ENCODE measurements around the gene SGO1. TPM values are rescaled to one million over a fixed set of nuclear protein-coding genes. Genes with fewer than 3 reads are reported as not detected.
A peak's percentile ranks its signal among the peaks of the same experiment; 100 is the strongest.

SGO1 gene
- total RNA-seq, 8 experiments from 2014 or later = 0.43 to 15.8 (median 1.4) TPM

DNA sequence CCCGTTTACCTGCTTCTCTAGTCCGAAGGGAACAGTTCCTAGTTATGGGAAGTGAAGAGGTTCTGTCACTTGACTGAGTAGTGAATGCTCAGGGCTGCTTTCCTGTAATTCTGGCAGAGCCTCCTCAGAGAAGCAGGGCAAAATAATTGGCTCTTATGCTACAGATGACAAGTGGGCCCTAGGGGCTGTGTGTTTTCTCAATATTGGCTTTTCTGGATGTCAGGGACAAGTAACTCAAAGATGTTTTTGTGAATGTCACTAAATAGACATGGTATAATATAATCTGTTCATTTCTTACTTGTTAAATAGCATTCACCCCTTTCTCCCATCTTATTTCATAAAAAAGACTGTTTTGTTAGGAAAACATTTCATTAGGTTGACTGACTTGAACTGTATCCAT, 40.1 kb downstream of the SGO1 start:
- ATAC-seq (replicated peaks in 6 of 8) = no peak
- H3K4me1 ChIP-seq (replicated peaks in 1 of 2) = peaks cover 7 to 8% of the 10 kb centered on the region in 2 donors
- WGBS, 10 experiments = 40 to 100% (median 83%) methylated on average over 1 to 2 of the region's 2 CpGs; no CpG with 5 or more reads in 3 of the 10 experiments
- in situ Hi-C loops (cut with MboI; ENCODE audit: low pct_unique_long_range_greater_than_20kb in 2 of 9, low sequenced_read_pairs in 9 of 9, unreplicated experiment in 9 of 9) = no loop called here
- no peak overlapping the region for H3K4me3 ChIP-seq
- no peak overlapping the region for H3K27ac ChIP-seq

DNA sequence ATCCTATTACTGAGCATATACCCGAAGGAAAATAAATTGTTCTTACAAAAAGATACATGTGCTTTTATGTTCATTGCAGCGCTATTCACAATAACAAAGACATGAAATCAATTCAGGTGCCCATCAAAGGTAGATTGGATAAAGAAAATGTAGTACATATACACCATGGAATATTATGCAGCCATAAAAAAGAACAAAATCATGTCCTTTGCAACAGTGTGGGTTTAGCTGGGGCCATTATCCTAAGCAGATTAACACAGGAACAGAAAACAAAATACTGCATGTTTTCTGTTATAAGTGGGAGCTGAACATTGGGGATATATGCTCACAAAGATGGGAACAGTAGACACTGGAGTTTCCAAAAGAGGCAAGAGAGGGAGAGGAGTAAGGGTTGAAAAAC, 42.5 kb downstream of the SGO1 start:
- 57 to 100% (median 97%) methylated on average over 1 to 2 of the region's 2 CpGs for WGBS, 10 experiments
- ATAC-seq (replicated peaks in 6 of 8) = no peak
- Histone ChIP-seq H3K27ac (no peak overlapping the region), H3K4me3 (no peak overlapping the region), H3K4me1 (replicated peaks in 1 of 2) (peaks cover 7 to 8% of the 10 kb centered on the region in 2 donors)
- in situ Hi-C loops (cut with MboI; ENCODE audit: low pct_unique_long_range_greater_than_20kb in 2 of 9, low sequenced_read_pairs in 9 of 9, unreplicated experiment in 9 of 9) = no loop called here

GRCh38 chr3:20142517-20142916, 43.5 kb downstream of the SGO1 start:
- Histone ChIP-seq H3K4me3 (no peak overlapping the region), H3K4me1 (replicated peaks in 1 of 2) (peaks cover 7 to 8% of the 10 kb centered on the region in 2 donors), H3K27ac (no peak overlapping the region)
- ATAC-seq (replicated peaks in 6 of 8) = no peak
- in situ Hi-C loops (cut with MboI; ENCODE audit: low pct_unique_long_range_greater_than_20kb in 2 of 9, low sequenced_read_pairs in 9 of 9, unreplicated experiment in 9 of 9) = no loop called here
- WGBS, 10 experiments = 78 to 100% (median 100%) methylated on average over 1 to 4 of the region's 4 CpGs; no CpG with 5 or more reads in 3 of the 10 experiments

GRCh38 chr3:20141851-20142250, 44.2 kb downstream of the SGO1 start:
- WGBS, 10 experiments = 0 to 35% (median 5%) methylated on average over 1 to 7 of the region's 7 CpGs; no CpG with 5 or more reads in 2 of the 10 experiments
- Histone ChIP-seq H3K4me3 (no peak overlapping the region), H3K27ac (no peak overlapping the region), H3K4me1 (replicated peaks in 1 of 2) (peaks cover 7 to 8% of the 10 kb centered on the region in 2 donors)
- peak in 6 of 8 experiments; percentile 78 to 100 (median 100) for ATAC-seq (replicated peaks in 6 of 8)
- in situ Hi-C loops (cut with MboI; ENCODE audit: low pct_unique_long_range_greater_than_20kb in 2 of 9, low sequenced_read_pairs in 9 of 9, unreplicated experiment in 9 of 9) = no loop called here

GRCh38 chr3:20141316-20141715, 44.7 kb downstream of the SGO1 start:
- H3K4me1 ChIP-seq (replicated peaks in 1 of 2) = peaks cover 7 to 8% of the 10 kb centered on the region in 2 donors
- 13 to 69% (median 40%) methylated on average over 1 to 2 of the region's 2 CpGs for WGBS, 10 experiments
- peak in 4 of 8 experiments; percentile 8 to 78 (median 30) for ATAC-seq (replicated peaks in 6 of 8)
- in situ Hi-C loops (cut with MboI; ENCODE audit: low pct_unique_long_range_greater_than_20kb in 2 of 9, low sequenced_read_pairs in 9 of 9, unreplicated experiment in 9 of 9) = no loop called here
- H3K4me3 ChIP-seq = no peak overlapping the region
- H3K27ac ChIP-seq = no peak overlapping the region

DNA sequence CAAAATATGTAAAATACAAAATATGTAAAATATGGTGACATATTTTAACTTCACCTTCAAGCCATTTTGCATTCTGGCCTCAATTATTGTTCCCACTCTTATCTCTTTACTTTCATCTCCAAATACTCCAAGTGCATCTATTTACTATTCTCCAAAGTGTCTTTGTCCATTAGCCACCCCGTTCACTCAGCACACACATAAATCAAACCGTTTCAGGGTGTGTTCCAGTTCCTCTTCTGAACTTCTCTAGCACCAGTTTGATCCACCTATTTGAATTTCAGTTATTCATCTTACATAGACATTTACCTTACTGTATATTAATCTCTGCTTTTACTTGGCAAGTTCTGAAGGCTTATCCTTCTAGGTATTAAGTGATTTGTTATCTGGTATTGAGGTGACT, 45.1 kb downstream of the SGO1 start:
- H3K4me3 ChIP-seq = no peak overlapping the region
- H3K27ac ChIP-seq = no peak overlapping the region
- in situ Hi-C loops (cut with MboI; ENCODE audit: low pct_unique_long_range_greater_than_20kb in 2 of 9, low sequenced_read_pairs in 9 of 9, unreplicated experiment in 9 of 9) = no loop called here
- peaks cover 7% of the 10 kb centered on the region in 2 donors for H3K4me1 ChIP-seq (replicated peaks in 1 of 2)
- WGBS, 10 experiments = 6 to 75% (median 61%) methylated on average over 2 of the region's 2 CpGs
- peak in 1 of 8 experiments; percentile 24 for ATAC-seq (replicated peaks in 6 of 8)

GRCh38 chr3:20137647-20138046, 48.4 kb downstream of the SGO1 start:
- in situ Hi-C loops (cut with MboI; ENCODE audit: low pct_unique_long_range_greater_than_20kb in 2 of 9, low sequenced_read_pairs in 9 of 9, unreplicated experiment in 9 of 9) = no loop called here
- Histone ChIP-seq H3K4me3 (no peak overlapping the region), H3K4me1 (replicated peaks in 1 of 2) (peaks cover 4% of the 10 kb centered on the region in 2 donors), H3K27ac (no peak overlapping the region)
- no peak for ATAC-seq (replicated peaks in 6 of 8)
- 0 to 100% (median 85%) methylated on average over 1 to 4 of the region's 4 CpGs; no CpG with 5 or more reads in 4 of the 10 experiments for WGBS, 10 experiments

DNA sequence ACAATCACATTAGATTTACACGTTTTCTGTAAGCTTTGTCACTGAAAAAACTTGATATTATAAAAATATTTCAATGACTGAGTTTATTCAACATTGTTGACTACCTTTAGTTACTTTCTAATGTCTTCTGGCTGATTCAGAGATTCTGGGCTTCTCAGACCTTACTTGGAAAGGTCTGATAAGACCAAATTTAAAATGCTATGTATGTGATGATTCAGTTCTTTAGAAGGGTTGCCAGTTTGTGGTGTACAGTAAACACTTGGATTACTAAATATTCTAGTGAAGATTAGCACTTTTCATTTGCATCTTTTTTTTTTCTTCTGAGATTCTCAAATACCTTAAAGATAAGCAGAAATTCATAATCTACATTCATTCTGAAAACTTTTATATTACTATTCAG, 49.8 kb downstream of the SGO1 start:
- no peaks in the 10 kb centered on the region for H3K4me1 ChIP-seq (replicated peaks in 1 of 2)
- H3K27ac ChIP-seq = no peak overlapping the region
- in situ Hi-C loops (cut with MboI; ENCODE audit: low pct_unique_long_range_greater_than_20kb in 2 of 9, low sequenced_read_pairs in 9 of 9, unreplicated experiment in 9 of 9) = no loop called here
- peak in 1 of 8 experiments; percentile 21 for ATAC-seq (replicated peaks in 6 of 8)
- H3K4me3 ChIP-seq = no peak overlapping the region
- 0 to 94% (median 67%) methylated on average over 1 of the region's 1 CpG; no CpG with 5 or more reads in 2 of the 10 experiments for WGBS, 10 experiments

DNA sequence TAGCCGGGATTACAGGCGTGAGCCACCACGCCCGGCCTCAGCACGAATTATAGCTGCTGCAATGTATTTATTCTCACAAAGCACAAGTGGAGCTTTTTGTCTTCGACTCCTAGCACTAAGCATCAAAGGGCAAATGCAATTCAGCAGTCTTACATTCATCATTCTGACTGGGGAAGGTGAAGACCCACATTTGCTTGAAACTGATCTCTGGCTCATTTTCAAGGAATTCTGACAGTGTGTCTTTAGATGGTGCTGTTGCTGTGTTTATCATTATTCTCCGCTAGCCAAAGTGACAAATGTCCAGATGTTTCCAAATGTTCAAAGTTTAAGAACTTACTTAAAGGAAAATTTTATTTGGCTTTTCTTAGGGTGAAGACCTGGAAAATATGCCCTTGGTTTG, 55.9 kb downstream of the SGO1 start:
- Histone ChIP-seq H3K4me1 (replicated peaks in 1 of 2) (peaks cover 2 to 5% of the 10 kb centered on the region in 2 donors), H3K4me3 (no peak overlapping the region), H3K27ac (no peak overlapping the region)
- WGBS, 10 experiments = 39 to 100% (median 82%) methylated on average over 1 to 7 of the region's 7 CpGs
- in situ Hi-C loops (cut with MboI; ENCODE audit: low pct_unique_long_range_greater_than_20kb in 2 of 9, low sequenced_read_pairs in 9 of 9, unreplicated experiment in 9 of 9) = no loop called here
- peak in 5 of 8 experiments; percentile 73 to 87 (median 81) for ATAC-seq (replicated peaks in 6 of 8)

- in situ Hi-C loops (cut with MboI; ENCODE audit: low pct_unique_long_range_greater_than_20kb in 2 of 9, low sequenced_read_pairs in 9 of 9, unreplicated experiment in 9 of 9) = no loop called here
These were observed 57.6 kb downstream of the SGO1 start for GRCh38 chr3:20128358-20128757.

DNA sequence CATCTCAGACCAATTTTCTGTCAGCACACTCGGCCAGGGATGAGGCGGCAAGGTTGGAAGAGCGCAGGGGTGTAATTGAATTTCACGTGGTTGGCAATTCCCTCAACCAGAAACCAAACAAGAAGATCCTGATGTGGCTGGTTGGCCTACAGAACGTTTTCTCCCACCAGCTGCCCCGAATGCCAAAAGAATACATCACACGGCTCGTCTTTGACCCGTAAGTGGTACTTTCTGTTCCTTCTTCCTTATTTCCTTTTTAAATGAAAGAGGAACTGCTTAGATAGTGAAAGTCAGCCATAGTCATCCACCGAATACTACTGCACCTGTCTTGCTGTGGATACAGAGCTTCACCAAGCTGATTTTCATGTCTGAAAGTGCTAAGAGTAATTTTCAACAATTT, 60.1 kb downstream of the SGO1 start:
- H3K4me3 ChIP-seq = no peak overlapping the region
- no peak overlapping the region for H3K27ac ChIP-seq
- in situ Hi-C loops (cut with MboI; ENCODE audit: low pct_unique_long_range_greater_than_20kb in 2 of 9, low sequenced_read_pairs in 9 of 9, unreplicated experiment in 9 of 9) = no loop called here
- 21 to 100% (median 86%) methylated on average over 1 to 10 of the region's 10 CpGs; no CpG with 5 or more reads in 2 of the 10 experiments for WGBS, 10 experiments
- ATAC-seq (replicated peaks in 6 of 8) = no peak
- peaks cover 2 to 5% of the 10 kb centered on the region in 2 donors for H3K4me1 ChIP-seq (replicated peaks in 1 of 2)

More at GRCh38 chr3:20128358-20128757, 57.6 kb downstream of the SGO1 start:
- Histone ChIP-seq H3K4me1 (replicated peaks in 1 of 2) (peaks cover 2 to 5% of the 10 kb centered on the region in 2 donors), H3K27ac (no peak overlapping the region), H3K4me3 (no peak overlapping the region)
- no peak for ATAC-seq (replicated peaks in 6 of 8)
- 81 to 100% (median 95%) methylated on average over 1 to 2 of the region's 2 CpGs; no CpG with 5 or more reads in 3 of the 10 experiments for WGBS, 10 experiments

- Histone ChIP-seq H3K4me1 (replicated peaks in 1 of 2) (peaks cover 2 to 5% of the 10 kb centered on the region in 2 donors), H3K4me3 (no peak overlapping the region), H3K27ac (no peak overlapping the region)
- ATAC-seq (replicated peaks in 6 of 8) = no peak
- in situ Hi-C loops (cut with MboI; ENCODE audit: low pct_unique_long_range_greater_than_20kb in 2 of 9, low sequenced_read_pairs in 9 of 9, unreplicated experiment in 9 of 9) = no loop called here
- WGBS, 10 experiments = 33 to 100% (median 98%) methylated on average over 1 to 2 of the region's 4 CpGs; no CpG with 5 or more reads in 4 of the 10 experiments
These were observed 60.7 kb downstream of the SGO1 start for GRCh38 chr3:20125289-20125688.

DNA sequence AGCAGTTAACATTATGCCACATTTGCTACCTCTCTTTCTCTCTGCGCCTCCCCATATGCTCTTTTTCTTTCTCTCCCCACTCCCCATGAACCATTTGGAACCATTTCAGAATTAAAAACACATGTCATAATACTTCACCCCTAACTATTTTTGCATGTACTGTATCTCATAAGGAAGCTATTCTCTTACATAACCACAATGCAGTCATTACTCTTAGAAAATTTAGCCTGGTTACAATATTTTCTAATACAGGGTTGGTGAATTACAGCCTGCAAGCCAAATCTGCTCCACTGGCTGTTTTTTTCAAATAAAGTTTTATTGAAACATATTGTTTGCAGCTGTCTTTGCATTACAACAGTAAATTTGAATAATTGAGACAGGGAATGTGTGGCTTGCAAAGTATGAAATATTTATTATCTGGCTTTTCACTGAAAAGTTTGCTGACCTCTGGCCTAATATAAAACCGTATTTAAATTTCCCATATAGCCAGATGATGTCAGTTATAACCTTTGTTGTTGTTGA, 62.8 kb downstream of the SGO1 start:
- 10 to 100% (median 77%) methylated on average over 1 to 2 of the region's 2 CpGs for WGBS, 10 experiments
- ATAC-seq (replicated peaks in 6 of 8) = no peak
- Histone ChIP-seq H3K4me3 (no peak overlapping the region), H3K4me1 (replicated peaks in 1 of 2) (no peaks in the 10 kb centered on the region), H3K27ac (no peak overlapping the region)
- in situ Hi-C loops (cut with MboI; ENCODE audit: low pct_unique_long_range_greater_than_20kb in 2 of 9, low sequenced_read_pairs in 9 of 9, unreplicated experiment in 9 of 9) = no loop called here

- WGBS, 10 experiments = 73 to 100% (median 93%) methylated on average over 1 to 3 of the region's 3 CpGs
These were observed 64.9 kb downstream of the SGO1 start for GRCh38 chr3:20121088-20121487.

More at GRCh38 chr3:20121088-20121487, 64.9 kb downstream of the SGO1 start:
- Histone ChIP-seq H3K4me3 (no peak overlapping the region), H3K4me1 (replicated peaks in 1 of 2) (no peaks in the 10 kb centered on the region), H3K27ac (no peak overlapping the region)
- ATAC-seq (replicated peaks in 6 of 8) = no peak
- in situ Hi-C loops (cut with MboI; ENCODE audit: low pct_unique_long_range_greater_than_20kb in 2 of 9, low sequenced_read_pairs in 9 of 9, unreplicated experiment in 9 of 9) = no loop called here
